GM12878 (cell line): Measurements from ENCODE around the gene UQCC2. TPM values are rescaled to one million over a fixed set of nuclear protein-coding genes. Genes with fewer than 3 reads are reported as not detected.

Experiments used
- ATAC-seq: fragments of 200-7000 bp; cut with Tn5 transposase; 3 replicates; pipeline ENCODE4 v1.9.1; 2020; ENCODE audit warnings: mild to moderate bottlenecking, moderate library complexity
- BruUV-seq: library from RNA; stranded (reverse); fragments of 400-500 nt; replicated peaks from 2 replicates; lab custom pipeline; 2021; lab: Mats Ljungman, UMichigan
- CTCF ChIA-PET: fragments of 300-600 bp; sonication (Branson Sonifier 250); formaldehyde crosslinking; extraction: SDS; loops from one replicate; lab custom pipeline; 2021; ENCODE audit warnings: inconsistent platforms; lab: Yijun Ruan, JAX
- POLR2A ChIA-PET: fragments of 350-600 bp; formaldehyde crosslinking; extraction: SDS; loops from one replicate; lab custom pipeline; 2021; ENCODE audit warnings: inconsistent platforms; lab: Charles Lee
- RAD21 ChIA-PET: fragments of 300-600 bp; sonication (Branson Sonifier 250); formaldehyde crosslinking; loops from one replicate; lab custom pipeline; 2023; ENCODE audit warnings: antibody characterized with exemption; ENCODE audit not compliant: unreplicated experiment; lab: Charles Lee
- SMC1A ChIA-PET: fragments of 300-600 bp; sonication (Branson Sonifier 250); formaldehyde crosslinking; loops from one replicate; lab custom pipeline; 2023; ENCODE audit not compliant: unreplicated experiment, uncharacterized antibody; lab: Charles Lee
- DNase-seq: peaks from one replicate; pipeline ENCODE4 v3.0.0-alpha.2; 2011; ENCODE audit warnings: low read depth, low spot score
- FAIRE-seq: peaks from 3 replicates; lab custom pipeline; 2011; peaks lifted over from hg19 to GRCh38; lab: Jason Lieb, UNC
- H2AFZ ChIP-seq: 2 replicates; pipeline ENCODE4 v1.6.0; 2011; ENCODE audit warnings: low read depth, low read length, control low read depth; ENCODE audit not compliant: control insufficient read depth
- H3K27ac ChIP-seq: 2 replicates; pipeline ENCODE4 v1.5.1; 2011; ENCODE audit warnings: control low read depth; ENCODE audit not compliant: control insufficient read depth, insufficient read depth
- H3K27me3 ChIP-seq, 2 experiments: replicated peaks in 1 of 2; 2 replicates each; pipeline versions ENCODE4 v1.6.0 to v1.6.1; 2011; ENCODE audit warnings: low read length in 1 of 2; ENCODE audit not compliant: control insufficient read depth in 2 of 2, insufficient read depth in 2 of 2
- H3K36me3 ChIP-seq, 2 experiments: 2 replicates each; pipeline ENCODE4 v1.5.1; 2011; ENCODE audit warnings: low read length in 1 of 2; ENCODE audit not compliant: control insufficient read depth in 2 of 2, insufficient read depth in 2 of 2
- H3K4me1 ChIP-seq: 2 replicates; pipeline ENCODE4 v1.6.1; 2011; ENCODE audit warnings: mild to moderate bottlenecking, low read length, moderate library complexity, mixed read lengths; ENCODE audit not compliant: control insufficient read depth, insufficient read depth
- H3K4me2 ChIP-seq: 2 replicates; pipeline ENCODE4 v1.6.0; 2011; ENCODE audit warnings: control low read depth; ENCODE audit not compliant: control insufficient read depth, insufficient read depth
- H3K4me3 ChIP-seq: fragments of 200-600 bp; sonication (generic); 2 replicates; pipeline ENCODE4 v1.5.1; 2016
- H3K79me2 ChIP-seq: 2 replicates; pipeline ENCODE4 v1.6.0; 2011; ENCODE audit warnings: low read length; ENCODE audit not compliant: control insufficient read depth, insufficient read depth
- H3K9ac ChIP-seq: 2 replicates; pipeline ENCODE4 v1.8.0; 2011; ENCODE audit warnings: low read length, control low read depth, mixed read lengths; ENCODE audit not compliant: control insufficient read depth, insufficient read depth
- H3K9me3 ChIP-seq: replicated peaks from 3 replicates; pipeline ENCODE4 v1.5.1; 2011; ENCODE audit warnings: mild to moderate bottlenecking, low read length; ENCODE audit not compliant: control insufficient read depth, insufficient read depth
- H4K20me1 ChIP-seq: 2 replicates; pipeline ENCODE4 v1.6.0; 2011; ENCODE audit not compliant: control insufficient read depth, insufficient read depth
- CBX5 ChIP-seq: sonication (generic); IDR thresholded peaks from 2 replicates; pipeline ENCODE4 v1.6.1; 2016; ENCODE audit warnings: low read depth, moderate library complexity, mild to moderate bottlenecking, inconsistent platforms
- CREB1 ChIP-seq: IDR thresholded peaks from 2 replicates; pipeline ENCODE4 v1.6.1; 2012; ENCODE audit warnings: low read depth, mild to moderate bottlenecking, inconsistent platforms
- ETV6 ChIP-seq, 2 experiments: fragments of 450-650 bp in 1 of 2; IDR thresholded peaks in 1 of 2; conservative IDR thresholded peaks in 1 of 2; 2 replicates each; pipeline ENCODE4 v1.6.1; 2014; ENCODE audit warnings: antibody characterized with exemption in 1 of 2, borderline replicate concordance in 1 of 2, low read depth in 1 of 2, mild to moderate bottlenecking in 1 of 2, moderate library complexity in 1 of 2
- JUND ChIP-seq: IDR thresholded peaks from 2 replicates; pipeline ENCODE4 v1.6.1; 2012; ENCODE audit warnings: low read depth, mild to moderate bottlenecking, low read length, improper control_type of control experiment, moderate library complexity
- NFIC ChIP-seq: IDR thresholded peaks from 2 replicates; pipeline ENCODE4 v1.6.1; 2012; ENCODE audit warnings: low read depth, mild to moderate bottlenecking, inconsistent platforms, low read length, moderate library complexity
- NR2C2 ChIP-seq: IDR thresholded peaks from 2 replicates; pipeline ENCODE4 v1.6.1; 2011; ENCODE audit warnings: borderline replicate concordance, low read depth; ENCODE audit not compliant: control insufficient read depth, insufficient read length
- WGBS: methylation state at CpG from one replicate; pipeline ENCODE4 v1.1.6; 2016; ENCODE audit warnings: low lambda C conversion rate; ENCODE audit not compliant: insufficient replicate concordance, insufficient coverage; ENCODE audit errors: missing lambda C conversion rate; 5-methylcytosine and 5-hydroxymethylcytosine counted together
- in situ Hi-C: fragments of 300-500 bp; cut with MboI; formaldehyde crosslinking; loops from 9 replicates; pipeline ENCODE4 v1.14.3; 2018; ENCODE audit warnings: mixed read lengths
- intact Hi-C: fragments of 100-400 bp; cut with micrococcal nuclease; formaldehyde crosslinking; loops from one replicate; pipeline ENCODE4 v1.14.2; 2022; ENCODE audit not compliant: unreplicated experiment
- polyA plus RNA-seq, 11 experiments: library from polyadenylated mRNA; depleted of rRNA in 4 of 11; unstranded in 6 of 11; stranded (reverse) in 5 of 11; fragments of >200 nt; fragmentation: Nextera tagmentation in 4 of 11; fragmentation: Illumina TruSeq in 1 of 11; extraction: Ambion mirVana in 4 of 11; extraction: Trizol in 1 of 11; gene quantifications; 1 replicate in 1 of 11; 2 replicates in 10 of 11; pipeline versions ENCODE4 v1.2.1 to v1.2.3, GENCODE V29; 2011 to 2016; ENCODE audit warnings: inconsistent platforms in 2 of 11, missing spikeins in 2 of 11, low read depth in 1 of 11
- total RNA-seq, 4 experiments: library from RNA; depleted of rRNA in 3 of 4; stranded (reverse); fragments of >200 nt in 3 of 4; fragmentation: Illumina TruSeq in 1 of 4; extraction: Trizol in 1 of 4; gene quantifications; 2 replicates each; pipeline versions ENCODE4 v1.2.1 to v1.2.3, GENCODE V29; 2013 to 2021
- TF ChIP-seq, protein P1 (sequence below): fragments of 450-650 bp; formaldehyde crosslinking; IDR thresholded peaks from 2 replicates; pipeline ENCODE4 v1.5.0; 2022; ENCODE audit warnings: mild to moderate bottlenecking, missing genetic modification characterization
- TF ChIP-seq, protein P2 (sequence below): fragments of 450-650 bp; conservative IDR thresholded peaks from 2 replicates; pipeline ENCODE4 v1.6.1; 2017; ENCODE audit warnings: mild to moderate bottlenecking, moderate library complexity

The UQCC2 gene
- total and polyA plus RNA-seq, 10 of the 15 experiments (the other 5 are each of a cell fraction or from before 2014, with no cell fraction given), result 40.6 to 478 (median 71.2) TPM

DNA sequence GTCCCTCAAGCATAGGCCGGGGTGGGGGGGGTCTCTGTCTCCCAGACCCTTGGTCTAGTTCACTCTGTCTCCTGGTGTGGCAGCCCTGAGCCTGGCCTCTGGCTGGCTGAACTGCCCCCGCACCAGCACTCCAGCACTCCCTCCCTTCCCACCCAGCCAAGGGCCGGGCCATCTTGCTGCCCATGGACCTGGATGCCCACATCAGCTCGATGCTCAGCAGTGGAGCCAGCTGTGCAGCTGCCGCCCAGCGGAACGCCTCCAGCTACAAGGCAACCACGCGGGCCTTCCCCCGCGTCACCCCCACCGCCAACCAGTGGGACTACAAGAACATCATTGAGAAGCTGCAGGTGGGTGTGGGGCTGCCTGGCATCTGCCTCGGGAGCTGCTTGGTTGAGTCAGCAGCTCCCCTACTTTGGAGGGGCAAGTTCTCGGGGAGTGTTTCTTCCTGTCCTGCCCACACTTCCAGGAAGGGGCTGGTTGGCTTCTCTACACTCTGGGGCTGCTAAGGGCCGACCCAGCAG lies 28.4 kb downstream of the UQCC2 start:
- H3K9ac ChIP-seq, result no peak overlapping the region
- no TSS peak for BruUV-seq
- CTCF ChIA-PET, result interaction anchor here (1.0 kb wide), 1 partner anchor 18 kb away, joined by 3 read pairs; no protein-coding TSS in a partner anchor

More for the DNA sequence above, 28.4 kb downstream of the UQCC2 start:
- no peak overlapping the region for H3K27ac ChIP-seq
- H4K20me1 ChIP-seq, result no peaks in the 10 kb centered on the region
- in situ Hi-C loops (no loop called here), intact Hi-C loops (no loop called here)
- H2AFZ ChIP-seq, result no peak overlapping the region
- H3K4me1 ChIP-seq, result no peaks in the 10 kb centered on the region
- H3K79me2 ChIP-seq, result no peaks in the 10 kb centered on the region
- no peaks in the 10 kb centered on the region for H3K27me3 ChIP-seq
- H3K36me3 ChIP-seq, result peaks cover 7 to 50% of the 10 kb centered on the region in 2 experiments; a peak in 3 of 4 replicates
- H3K4me2 ChIP-seq, result no peak overlapping the region
- H3K4me3 ChIP-seq, result no peak overlapping the region
- POLR2A ChIA-PET, result no interaction called here
- no peak for TF ChIP-seq ETV6 (conservative IDR thresholded peaks at IDR 0.05 in 1 of 2, IDR thresholded peaks at IDR 0.05 in 1 of 2; ENCODE audit: borderline replicate concordance in 1 of 2, low read depth in 1 of 2)
- TF ChIP-seq, protein P1, sequence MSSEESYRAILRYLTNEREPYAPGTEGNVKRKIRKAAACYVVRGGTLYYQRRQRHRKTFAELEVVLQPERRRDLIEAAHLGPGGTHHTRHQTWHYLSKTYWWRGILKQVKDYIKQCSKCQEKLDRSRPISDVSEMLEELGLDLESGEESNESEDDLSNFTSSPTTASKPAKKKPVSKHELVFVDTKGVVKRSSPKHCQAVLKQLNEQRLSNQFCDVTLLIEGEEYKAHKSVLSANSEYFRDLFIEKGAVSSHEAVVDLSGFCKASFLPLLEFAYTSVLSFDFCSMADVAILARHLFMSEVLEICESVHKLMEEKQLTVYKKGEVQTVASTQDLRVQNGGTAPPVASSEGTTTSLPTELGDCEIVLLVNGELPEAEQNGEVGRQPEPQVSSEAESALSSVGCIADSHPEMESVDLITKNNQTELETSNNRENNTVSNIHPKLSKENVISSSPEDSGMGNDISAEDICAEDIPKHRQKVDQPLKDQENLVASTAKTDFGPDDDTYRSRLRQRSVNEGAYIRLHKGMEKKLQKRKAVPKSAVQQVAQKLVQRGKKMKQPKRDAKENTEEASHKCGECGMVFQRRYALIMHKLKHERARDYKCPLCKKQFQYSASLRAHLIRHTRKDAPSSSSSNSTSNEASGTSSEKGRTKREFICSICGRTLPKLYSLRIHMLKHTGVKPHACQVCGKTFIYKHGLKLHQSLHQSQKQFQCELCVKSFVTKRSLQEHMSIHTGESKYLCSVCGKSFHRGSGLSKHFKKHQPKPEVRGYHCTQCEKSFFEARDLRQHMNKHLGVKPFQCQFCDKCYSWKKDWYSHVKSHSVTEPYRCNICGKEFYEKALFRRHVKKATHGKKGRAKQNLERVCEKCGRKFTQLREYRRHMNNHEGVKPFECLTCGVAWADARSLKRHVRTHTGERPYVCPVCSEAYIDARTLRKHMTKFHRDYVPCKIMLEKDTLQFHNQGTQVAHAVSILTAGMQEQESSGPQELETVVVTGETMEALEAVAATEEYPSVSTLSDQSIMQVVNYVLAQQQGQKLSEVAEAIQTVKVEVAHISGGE (CRISPR knock-in tag), result no peak
- TF ChIP-seq CREB1, result no peak
- TF ChIP-seq NFIC, result no peak
- TF ChIP-seq, protein P2, sequence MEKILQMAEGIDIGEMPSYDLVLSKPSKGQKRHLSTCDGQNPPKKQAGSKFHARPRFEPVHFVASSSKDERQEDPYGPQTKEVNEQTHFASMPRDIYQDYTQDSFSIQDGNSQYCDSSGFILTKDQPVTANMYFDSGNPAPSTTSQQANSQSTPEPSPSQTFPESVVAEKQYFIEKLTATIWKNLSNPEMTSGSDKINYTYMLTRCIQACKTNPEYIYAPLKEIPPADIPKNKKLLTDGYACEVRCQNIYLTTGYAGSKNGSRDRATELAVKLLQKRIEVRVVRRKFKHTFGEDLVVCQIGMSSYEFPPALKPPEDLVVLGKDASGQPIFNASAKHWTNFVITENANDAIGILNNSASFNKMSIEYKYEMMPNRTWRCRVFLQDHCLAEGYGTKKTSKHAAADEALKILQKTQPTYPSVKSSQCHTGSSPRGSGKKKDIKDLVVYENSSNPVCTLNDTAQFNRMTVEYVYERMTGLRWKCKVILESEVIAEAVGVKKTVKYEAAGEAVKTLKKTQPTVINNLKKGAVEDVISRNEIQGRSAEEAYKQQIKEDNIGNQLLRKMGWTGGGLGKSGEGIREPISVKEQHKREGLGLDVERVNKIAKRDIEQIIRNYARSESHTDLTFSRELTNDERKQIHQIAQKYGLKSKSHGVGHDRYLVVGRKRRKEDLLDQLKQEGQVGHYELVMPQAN, result no peak
- TF ChIP-seq NR2C2, result no peak
- no peak for TF ChIP-seq JUND
- no peak for TF ChIP-seq CBX5
- TF ChIP-seq, all 136 proteins: peak for 0
- 76% methylated on average over 15 of the region's 15 CpGs for WGBS
- ATAC-seq, result no peak
- DNase-seq, result no peak
- no peaks in the 10 kb centered on the region for H3K9me3 ChIP-seq
- no peak for FAIRE-seq
- ChIA-PET RAD21 (no interaction called here), SMC1A (no interaction called here)
